BE2C (cell line): ENCODE data around the gene PAQR6. TPM values are rescaled to one million over a fixed set of nuclear protein-coding genes. Genes with fewer than 3 reads are reported as not detected.

Experiments used
- DNase-seq: peaks from one replicate; pipeline ENCODE4 v3.0.0-alpha.2; 2020
- H3K27me3 ChIP-seq: fragments of 250-450 bp; sonication (Bioruptor Pico); 2 replicates; pipeline ENCODE4 v1.5.1; 2020; ENCODE audit warnings: mild to moderate bottlenecking
- H3K36me3 ChIP-seq: fragments of 250-450 bp; sonication (Bioruptor Pico); 2 replicates; pipeline ENCODE4 v1.5.1; 2020; ENCODE audit warnings: mild to moderate bottlenecking
- H3K4me1 ChIP-seq: fragments of 250-450 bp; sonication (Bioruptor Pico); 2 replicates; pipeline ENCODE4 v1.5.1; 2020
- H3K4me3 ChIP-seq: 2 replicates; pipeline ENCODE4 v1.5.1; 2011; ENCODE audit warnings: low read depth, low read length
- H3K9me3 ChIP-seq: fragments of 250-450 bp; sonication (Bioruptor Pico); 2 replicates; pipeline ENCODE4 v1.5.1; 2020
- CTCF ChIP-seq: IDR thresholded peaks from 2 replicates; pipeline ENCODE4 v1.5.1; 2012; ENCODE audit warnings: mild to moderate bottlenecking, low read depth, low read length
- polyA plus RNA-seq: library from polyadenylated mRNA; unstranded; fragments of >200 nt; gene quantifications from one replicate; pipeline ENCODE4 v1.2.1, GENCODE V29; 2012; ENCODE audit warnings: low read depth, missing spikeins; ENCODE audit not compliant: insufficient read length, insufficient read depth

PAQR6 gene, protein sequence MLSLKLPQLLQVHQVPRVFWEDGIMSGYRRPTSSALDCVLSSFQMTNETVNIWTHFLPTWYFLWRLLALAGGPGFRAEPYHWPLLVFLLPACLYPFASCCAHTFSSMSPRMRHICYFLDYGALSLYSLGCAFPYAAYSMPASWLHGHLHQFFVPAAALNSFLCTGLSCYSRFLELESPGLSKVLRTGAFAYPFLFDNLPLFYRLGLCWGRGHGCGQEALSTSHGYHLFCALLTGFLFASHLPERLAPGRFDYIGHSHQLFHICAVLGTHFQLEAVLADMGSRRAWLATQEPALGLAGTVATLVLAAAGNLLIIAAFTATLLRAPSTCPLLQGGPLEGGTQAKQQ
- 22.3 TPM for polyA plus RNA-seq

GRCh38 chr1:156247460-156248322, at the start of gene PAQR6:
TSS of gene PAQR6 (minus strand) at chr1:156248056. CDS start at chr1:156246731, 1,325 bp downstream.
- Histone ChIP-seq H3K4me1 (peaks cover 55% of the 10 kb centered on the region), H3K27me3 (no peaks in the 10 kb centered on the region), H3K9me3 (no peaks in the 10 kb centered on the region), H3K4me3 (no peak within 1 kb of the TSS), H3K36me3 (peaks cover 42% of the 10 kb centered on the region)
- DNase-seq = peak; percentile 34
- TF ChIP-seq CTCF = no peak

DNA sequence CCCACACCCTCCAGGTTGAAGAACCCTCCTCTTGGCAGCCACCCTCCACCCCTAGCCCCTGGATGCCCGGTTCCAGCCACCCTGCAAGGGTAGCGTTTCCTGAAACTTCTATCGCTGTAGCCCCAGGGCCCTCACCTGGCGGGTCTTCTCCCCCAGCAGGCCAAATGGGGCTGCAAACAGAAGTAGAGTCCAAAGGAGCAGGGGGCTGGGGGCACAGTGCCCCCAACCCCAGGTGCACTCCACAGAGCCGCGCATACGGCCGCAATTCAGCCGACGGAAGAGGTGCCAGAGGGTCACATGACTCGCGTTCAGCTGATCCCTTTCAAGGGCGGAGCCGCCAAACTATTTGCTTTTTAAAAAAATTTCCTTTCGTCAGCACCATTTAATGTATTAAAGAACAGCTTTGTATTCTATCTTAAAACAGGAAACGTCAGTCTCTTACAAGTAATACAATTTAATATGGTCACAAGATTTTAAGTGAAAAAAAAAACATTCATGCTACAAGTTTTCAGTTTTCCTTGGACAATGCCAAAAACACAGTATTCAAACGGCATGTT, 47.6 kb upstream of the PAQR6 start, which contains the start of gene GLMP:
Gene GLMP, minus strand, starts transcription at position 289 of the 557 bp plus-strand sequence. Its CDS starts 34 bp downstream, at position 255.
- peak within 1 kb of the TSS; percentile 83 for H3K4me3 ChIP-seq
- DNase-seq = peak; percentile 62
- no peaks in the 10 kb centered on the region for H3K36me3 ChIP-seq
- no peaks in the 10 kb centered on the region for H3K9me3 ChIP-seq
- no peak for TF ChIP-seq CTCF
- no peaks in the 10 kb centered on the region for H3K27me3 ChIP-seq
- no peaks in the 10 kb centered on the region for H3K4me1 ChIP-seq

GRCh38 chr1:156293895-156294294, 46.0 kb upstream of the PAQR6 start:
- DNase-seq = no peak
- TF ChIP-seq CTCF = no peak
- no peaks in the 10 kb centered on the region for H3K4me1 ChIP-seq

GRCh38 chr1:156293098-156293434, 45.2 kb upstream of the PAQR6 start:
- no peak for TF ChIP-seq CTCF

More at GRCh38 chr1:156293895-156294294, 46.0 kb upstream of the PAQR6 start:
- Histone ChIP-seq H3K4me3 (no peak overlapping the region), H3K36me3 (peaks cover 1% of the 10 kb centered on the region), H3K9me3 (no peaks in the 10 kb centered on the region), H3K27me3 (no peaks in the 10 kb centered on the region)

GRCh38 chr1:156291226-156292061, 43.6 kb upstream of the PAQR6 start:
- Histone ChIP-seq H3K27me3 (no peaks in the 10 kb centered on the region), H3K36me3 (peaks cover 4% of the 10 kb centered on the region), H3K4me3 (peak overlapping the region; percentile 56), H3K4me1 (no peaks in the 10 kb centered on the region), H3K9me3 (no peaks in the 10 kb centered on the region)
- TF ChIP-seq CTCF = no peak
- DNase-seq = peak; percentile 87

More at GRCh38 chr1:156293098-156293434, 45.2 kb upstream of the PAQR6 start:
- no peak for DNase-seq
- no peaks in the 10 kb centered on the region for H3K9me3 ChIP-seq
- H3K4me3 ChIP-seq = no peak overlapping the region
- H3K36me3 ChIP-seq = peaks cover 4% of the 10 kb centered on the region
- no peaks in the 10 kb centered on the region for H3K4me1 ChIP-seq
- no peaks in the 10 kb centered on the region for H3K27me3 ChIP-seq
